Measurements from ENCODE around the gene LMO7. TPM values are rescaled to one million over a fixed set of nuclear protein-coding genes. Genes with fewer than 3 reads are reported as not detected.

The LMO7 gene
- total and polyA plus RNA-seq, 2 of the 8 experiments (the other 6 are each of a cell fraction or from before 2014, with no cell fraction given), result 8.1 to 28.3 TPM

DNA sequence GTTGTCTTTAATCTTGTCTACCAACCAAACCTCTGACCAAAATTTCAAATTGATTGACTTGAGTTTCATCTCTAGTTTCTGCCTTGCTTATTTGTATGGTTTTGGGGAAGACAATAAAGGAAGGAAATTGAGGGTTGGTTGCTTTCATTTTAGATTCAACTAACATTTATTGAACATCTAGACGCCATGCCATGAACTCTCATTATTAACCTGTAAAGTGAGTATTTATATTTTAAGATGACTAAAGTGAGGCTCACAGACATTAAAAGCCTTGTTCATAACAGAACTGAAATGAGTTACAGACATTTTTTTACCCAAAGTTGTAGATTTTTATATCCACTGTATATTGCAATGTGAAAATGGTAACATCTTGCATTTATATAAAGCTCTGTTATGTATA is 239.3 kb downstream of the LMO7 start (continued):
- TF ChIP-seq CHD7 (IDR thresholded peaks at IDR 0.05; ENCODE audit: insufficient replicate concordance, low read length) (no peak), KDM5A (IDR thresholded peaks at IDR 0.05; ENCODE audit: low read length) (no peak), RAD21 (IDR thresholded peaks at IDR 0.05 in 1 of 2, conservative IDR thresholded peaks at IDR 0.05 in 1 of 2; ENCODE audit: low read depth in 2 of 2, low read length in 2 of 2) (no peak), CTBP2 (IDR thresholded peaks at IDR 0.05; ENCODE audit: borderline replicate concordance, insufficient read depth, insufficient read length, low read length) (no peak), YY1 (IDR thresholded peaks at IDR 0.05; ENCODE audit: low read depth, low read length) (no peak), CBX8 (IDR thresholded peaks at IDR 0.05; ENCODE audit: borderline replicate concordance, low read depth, low read length) (no peak), USF2 (IDR thresholded peaks at IDR 0.05; ENCODE audit: low read length) (no peak), CHD2 (IDR thresholded peaks at IDR 0.05; ENCODE audit: low read length) (no peak), SP1 (IDR thresholded peaks at IDR 0.05; ENCODE audit: low read depth, low read length) (no peak), HDAC6 (IDR thresholded peaks at IDR 0.05; ENCODE audit: low read depth, low read length) (no peak), RXRA (IDR thresholded peaks at IDR 0.05; ENCODE audit: insufficient read depth, low read depth, low read length) (no peak)
